Measurements from ENCODE around the gene TRIM71. TPM values are rescaled to one million over a fixed set of nuclear protein-coding genes. Genes with fewer than 3 reads are reported as not detected.

The TRIM71 gene
- total RNA-seq, 2 experiments from 2014 or later, result 0.18 to 0.22 TPM

GRCh38 chr3:32832193-32832592 lies 14.4 kb downstream of the TRIM71 start:
- no peak for DNase-seq
- CTCF ChIA-PET, result no interaction called here
- Mint-ChIP-seq H3K36me3 (ENCODE audit: low read depth) (no peaks in the 10 kb centered on the region), H3K27me3 (peaks cover 5% of the 10 kb centered on the region), H3K4me1 (ENCODE audit: low read depth) (no peaks in the 10 kb centered on the region), H3K9me3 (no peaks in the 10 kb centered on the region), H3K27ac (no peak overlapping the region), H3K4me3 (no peak overlapping the region)
- TF ChIP-seq CTCF (IDR thresholded peaks at IDR 0.05), result no peak
- POLR2A ChIA-PET, result no interaction called here
- no peak for ATAC-seq
- intact Hi-C loops (cut with micrococcal nuclease), result no loop called here

- DNase-seq (no peak), ATAC-seq (no peak)
- no peak for TF ChIP-seq CTCF (IDR thresholded peaks at IDR 0.05)
- Mint-ChIP-seq H3K36me3 (ENCODE audit: low read depth) (no peaks in the 10 kb centered on the region), H3K27me3 (peaks cover 5% of the 10 kb centered on the region), H3K4me1 (ENCODE audit: low read depth) (no peaks in the 10 kb centered on the region), H3K27ac (no peak overlapping the region), H3K4me3 (no peak overlapping the region), H3K9me3 (no peaks in the 10 kb centered on the region)
- intact Hi-C loops (cut with micrococcal nuclease), result no loop called here
- CTCF ChIA-PET, result interaction anchor here (1.3 to 1.4 kb wide), 2 partner anchors 12 to 99 kb away, joined by 3 read pairs; no protein-coding TSS in a partner anchor
- POLR2A ChIA-PET, result no interaction called here
Observed at GRCh38 chr3:32835049-32835371, 17.2 kb downstream of the TRIM71 start.

GRCh38 chr3:32835961-32836360 lies 18.2 kb downstream of the TRIM71 start:
- Mint-ChIP-seq H3K27ac (no peak overlapping the region), H3K9me3 (no peaks in the 10 kb centered on the region), H3K4me3 (no peak overlapping the region), H3K27me3 (peaks cover 5% of the 10 kb centered on the region), H3K36me3 (ENCODE audit: low read depth) (no peaks in the 10 kb centered on the region), H3K4me1 (ENCODE audit: low read depth) (no peaks in the 10 kb centered on the region)
- intact Hi-C loops (cut with micrococcal nuclease), result no loop called here
- TF ChIP-seq CTCF (IDR thresholded peaks at IDR 0.05), result no peak
- ATAC-seq (no peak), DNase-seq (no peak)
- ChIA-PET CTCF (interaction anchor here (1.0 kb wide), 1 partner anchor 102 kb away, joined by 3 read pairs; no protein-coding TSS in a partner anchor), POLR2A (no interaction called here)

GRCh38 chr3:32836601-32837000 lies 18.8 kb downstream of the TRIM71 start:
- Mint-ChIP-seq H3K9me3 (no peaks in the 10 kb centered on the region), H3K4me3 (no peak overlapping the region), H3K4me1 (ENCODE audit: low read depth) (no peaks in the 10 kb centered on the region), H3K36me3 (ENCODE audit: low read depth) (no peaks in the 10 kb centered on the region), H3K27me3 (peaks cover 5% of the 10 kb centered on the region), H3K27ac (no peak overlapping the region)
- TF ChIP-seq CTCF (IDR thresholded peaks at IDR 0.05), result no peak
- intact Hi-C loops (cut with micrococcal nuclease), result no loop called here
- ChIA-PET CTCF (interaction anchor here (1.0 kb wide), 1 partner anchor 102 kb away, joined by 3 read pairs; no protein-coding TSS in a partner anchor), POLR2A (no interaction called here)
- ATAC-seq (no peak), DNase-seq (no peak)

- peaks cover 4% of the 10 kb centered on the region for H3K27me3 Mint-ChIP-seq
- no peak overlapping the region for H3K4me3 Mint-ChIP-seq
- H3K4me1 Mint-ChIP-seq (ENCODE audit: low read depth), result peaks cover 6% of the 10 kb centered on the region
- intact Hi-C loops (cut with micrococcal nuclease), result no loop called here
- ATAC-seq, result no peak
- TF ChIP-seq CTCF (IDR thresholded peaks at IDR 0.05), result no peak
- no peaks in the 10 kb centered on the region for H3K9me3 Mint-ChIP-seq
- no peak for DNase-seq
- H3K27ac Mint-ChIP-seq, result no peak overlapping the region
- H3K36me3 Mint-ChIP-seq (ENCODE audit: low read depth), result no peaks in the 10 kb centered on the region
- CTCF ChIA-PET, result no interaction called here
- POLR2A ChIA-PET, result no interaction called here
Observed at GRCh38 chr3:32837366-32837765, 19.6 kb downstream of the TRIM71 start.

Measured in activated CD8-positive, alpha-beta T cell treated with anti-CD3 and anti-CD28 coated beads for 36 hours (primary cell).